ENCODE measurements around the gene AK8. TPM values are rescaled to one million over a fixed set of nuclear protein-coding genes. Genes with fewer than 3 reads are reported as not detected.

AK8 gene
- total and polyA plus RNA-seq, 9 of the 15 experiments (the other 6 are each of a cell fraction or from before 2014, with no cell fraction given), result 0.06 to 0.37 TPM; not detected in 7

GRCh38 chr9:132877824-132878694 is at the start of gene AK8 (continued):
- peak; percentile 43 for TF ChIP-seq SETDB1 (IDR thresholded peaks at IDR 0.05; ENCODE audit: low read length)
- TF ChIP-seq ZBTB26 (CRISPR knock-in tag; IDR thresholded peaks at IDR 0.05), result no peak
- TF ChIP-seq RBM39 (optimal IDR thresholded peaks at IDR 0.05; ENCODE audit: low read depth, low read length), result no peak
- no peak for TF ChIP-seq SRSF7 (optimal IDR thresholded peaks at IDR 0.05; ENCODE audit: low read depth, low read length)
- 0 out of 2 replicates have a peak, but pooled peaks have one; percentile 66 for TF ChIP-seq BRD4 (IDR thresholded peaks at IDR 0.05)
- no peak for TF ChIP-seq FOXA1 (IDR thresholded peaks at IDR 0.05; ENCODE audit: borderline replicate concordance)
- peak; percentile 43; the same call in 1 of the 2 replicates for TF ChIP-seq HDAC2 (IDR thresholded peaks at IDR 0.05)
- peak; percentile 90 for TF ChIP-seq RFX1 (IDR thresholded peaks at IDR 0.05)
- no peak for TF ChIP-seq ZNF511 (CRISPR knock-in tag; IDR thresholded peaks at IDR 0.05)
- no peak for TF ChIP-seq ZBTB5 (IDR thresholded peaks at IDR 0.05)
- no peak for TF ChIP-seq HDAC6 (IDR thresholded peaks at IDR 0.05; ENCODE audit: low read depth, low read length)
- no peak for TF ChIP-seq REST (IDR thresholded peaks at IDR 0.05; ENCODE audit: borderline replicate concordance)
- TF ChIP-seq REST (CRISPR knock-in tag; IDR thresholded peaks at IDR 0.05; ENCODE audit: low read depth), result peak; percentile 20; the same call in 1 of the 2 replicates
- no peak for TF ChIP-seq HMG20A (CRISPR knock-in tag; conservative IDR thresholded peaks at IDR 0.05)
- no peak for TF ChIP-seq NR3C1 (CRISPR knock-in tag; IDR thresholded peaks at IDR 0.05)
- peak in 1 of 2 experiments; percentile 61; a peak in 1 of 4 replicates for TF ChIP-seq TEAD1 (CRISPR knock-in tag; IDR thresholded peaks at IDR 0.05)

Measured in K562 (cell line).